HG03095 (cell line): ENCODE measurements around the gene CSN1S1.
"Not testable (repeated sequence)": the region's sequence is repeated elsewhere in the genome, so short reads cannot be mapped to it uniquely, and the experiment has no call there.

Source experiments
- ATAC-seq: cut with Tn5 transposase; IDR thresholded peaks from one replicate; pipeline ENCODE4 v1.9.1; 2021; ENCODE audit warnings: moderate library complexity; ENCODE audit not compliant: unreplicated experiment

The CSN1S1 gene

GRCh38 chr4:69930768-69931167 is at the start of gene CSN1S1:
Gene CSN1S1 (plus strand): TSS chr4:69931068. CDS start chr4:69932556, 1,488 bp downstream.
- no peak for ATAC-seq

- peak; percentile 78 for ATAC-seq
These were observed 49.6 kb upstream of the CSN1S1 start for GRCh38 chr4:69881173-69881773.

DNA sequence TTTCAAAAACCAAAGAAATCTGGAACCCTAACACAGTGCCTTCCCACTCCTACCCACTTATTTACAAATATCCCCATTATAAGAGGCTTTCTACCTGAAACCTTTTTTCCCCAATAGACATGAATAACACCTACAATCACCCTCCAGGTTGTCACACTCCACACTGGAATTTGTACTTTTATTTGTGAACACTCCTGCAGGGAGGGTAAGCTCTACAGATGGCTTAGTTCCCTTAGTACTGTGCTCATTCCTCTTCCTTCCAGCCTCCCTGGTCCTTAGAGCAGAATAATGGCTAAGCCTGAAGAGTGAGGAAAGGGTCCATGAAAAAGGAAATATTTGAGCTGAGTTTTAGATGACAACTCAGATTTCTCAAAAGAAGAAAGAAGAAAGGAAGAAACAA is 48.7 kb upstream of the CSN1S1 start:
- no peak for ATAC-seq

DNA sequence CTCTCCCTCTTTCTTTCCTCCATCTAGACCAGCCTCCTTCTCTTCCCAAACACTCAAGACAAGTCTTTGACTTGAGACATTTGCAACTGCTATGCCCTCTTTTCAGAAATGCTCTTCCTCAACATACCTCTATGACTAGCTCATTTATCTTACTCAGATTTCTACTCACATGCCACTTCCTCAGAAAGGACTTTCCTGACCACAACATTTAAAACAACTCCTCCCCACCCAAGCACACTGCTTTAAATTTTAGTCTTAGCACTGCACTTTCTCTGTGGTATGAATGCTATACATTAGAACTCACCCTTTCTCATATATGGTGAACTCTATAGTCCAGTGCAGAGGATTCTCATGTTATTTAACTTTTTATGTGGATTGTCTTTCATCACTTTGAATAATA is 42.5 kb upstream of the CSN1S1 start:
- no peak for ATAC-seq

DNA sequence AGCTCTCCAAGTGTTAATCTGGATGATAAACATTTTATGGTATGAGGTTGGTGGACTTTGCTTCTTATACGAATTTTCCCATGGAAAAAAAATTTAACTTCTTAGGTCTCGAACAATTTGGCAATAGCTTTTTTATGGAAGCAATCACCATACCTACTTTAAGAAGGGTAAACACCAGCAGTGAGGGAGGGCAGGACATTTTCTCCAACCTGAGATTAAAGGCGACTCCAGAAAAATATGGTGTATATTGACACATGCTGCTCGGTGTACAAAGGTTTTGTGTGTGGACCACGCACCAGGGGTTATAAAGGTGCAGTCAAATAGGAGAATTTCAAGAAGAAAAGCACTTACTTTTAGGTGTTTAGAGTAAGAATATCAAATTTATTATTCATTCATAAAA is 36.7 kb upstream of the CSN1S1 start:
- no peak for ATAC-seq

DNA sequence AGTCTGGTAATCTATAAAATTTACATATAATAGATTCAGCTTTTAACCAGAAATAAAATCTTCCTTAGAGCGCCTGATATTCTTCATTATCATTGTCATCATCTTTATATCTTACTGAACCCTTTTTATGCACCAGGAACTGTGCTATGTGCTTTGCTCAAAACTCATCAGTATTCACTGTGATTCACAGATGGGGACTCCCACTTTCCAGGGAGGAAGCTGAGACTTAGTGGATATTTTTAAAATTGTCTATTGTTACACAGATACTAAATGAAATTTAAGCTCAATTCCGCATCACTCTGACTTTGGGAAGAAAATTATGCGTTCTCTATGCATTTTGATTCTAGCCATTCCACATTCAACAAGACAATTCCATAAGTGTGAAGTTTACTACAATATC is 36.1 kb upstream of the CSN1S1 start:
- ATAC-seq, result no peak

- no peak for ATAC-seq
These were observed 34.2 kb upstream of the CSN1S1 start for GRCh38 chr4:69896530-69897116.

- ATAC-seq, result no peak
These were observed 23.7 kb upstream of the CSN1S1 start for GRCh38 chr4:69907151-69907550.

DNA sequence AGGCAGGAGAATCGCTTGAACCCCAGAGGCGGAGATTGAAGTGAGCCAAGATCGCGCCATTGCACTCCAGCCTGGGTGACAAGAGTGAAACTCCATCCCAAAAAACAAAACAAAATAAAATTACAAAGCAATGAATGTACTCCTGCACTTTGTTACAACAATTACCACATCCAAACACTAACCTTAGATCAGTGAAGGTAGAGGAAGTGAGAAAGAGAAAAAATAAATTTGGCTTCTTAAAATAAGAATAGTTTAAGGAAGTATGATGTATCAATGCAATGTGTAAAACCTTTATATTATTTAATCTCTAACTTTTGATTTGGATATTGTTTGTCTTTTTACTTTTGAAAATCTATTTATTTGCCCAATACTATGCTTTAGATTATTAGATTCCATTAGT is 21.7 kb upstream of the CSN1S1 start:
- no peak for ATAC-seq

- ATAC-seq, result peak; percentile 83
These were observed 20.7 kb upstream of the CSN1S1 start for GRCh38 chr4:69910016-69910782.

- ATAC-seq, result no peak
These were observed 10.0 kb upstream of the CSN1S1 start for GRCh38 chr4:69920874-69921273.

DNA sequence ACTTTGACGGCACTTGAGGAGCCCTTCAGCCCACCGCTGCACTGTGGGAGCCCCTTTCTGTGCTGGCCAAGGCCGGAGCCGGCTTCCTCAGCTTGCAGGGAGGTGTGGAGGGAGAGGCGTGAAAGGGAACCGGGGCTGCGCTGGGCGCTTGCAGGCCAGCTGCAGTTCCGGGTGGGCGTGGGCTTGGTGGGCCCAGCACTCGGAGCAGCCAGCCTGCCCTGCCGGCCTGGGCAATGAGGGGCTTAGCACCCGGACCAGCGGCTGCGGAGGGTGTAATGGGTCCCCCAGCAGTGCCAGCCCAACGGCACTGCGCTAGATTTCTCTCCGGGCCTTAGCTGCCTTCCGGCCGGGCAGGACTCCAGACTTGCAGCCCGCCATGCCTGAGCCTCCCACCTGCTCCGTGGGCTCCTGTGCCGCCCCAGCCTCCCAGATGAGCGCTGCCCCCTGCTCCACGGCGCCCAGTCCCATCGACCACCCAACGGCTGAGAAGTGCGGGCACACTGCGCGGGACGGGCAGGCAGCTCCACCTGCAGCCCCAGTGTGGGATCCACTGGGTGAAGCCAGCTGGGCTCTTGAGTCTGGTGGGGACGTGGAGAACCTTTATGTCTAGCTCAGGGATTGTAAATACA is 7.0 kb upstream of the CSN1S1 start:
- not testable (repeated sequence) for ATAC-seq

GRCh38 chr4:69934150-69934549 is 3.3 kb downstream of the CSN1S1 start:
- ATAC-seq, result no peak

- no peak for ATAC-seq
These were observed 5.7 kb downstream of the CSN1S1 start for GRCh38 chr4:69936566-69936965.

DNA sequence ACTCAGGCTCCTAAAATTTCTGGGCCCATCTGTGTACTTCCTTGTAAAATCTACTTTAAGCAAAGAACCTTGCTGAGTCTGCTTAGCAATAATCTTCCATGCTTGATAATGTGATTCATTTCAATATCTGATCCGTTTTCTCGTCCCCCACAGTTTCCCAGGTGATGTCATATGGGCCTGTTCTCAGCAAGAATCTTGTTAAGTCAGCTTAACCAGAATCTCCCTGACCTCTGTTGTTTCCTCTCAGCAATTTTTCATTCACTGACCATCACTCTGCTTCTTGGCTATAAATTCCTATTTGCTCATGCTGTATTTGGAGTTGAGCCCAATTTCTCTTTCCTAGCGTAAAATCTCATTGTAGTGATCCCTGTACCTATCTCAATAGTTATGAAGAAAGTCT is 20.7 kb downstream of the CSN1S1 start:
- no peak for ATAC-seq

DNA sequence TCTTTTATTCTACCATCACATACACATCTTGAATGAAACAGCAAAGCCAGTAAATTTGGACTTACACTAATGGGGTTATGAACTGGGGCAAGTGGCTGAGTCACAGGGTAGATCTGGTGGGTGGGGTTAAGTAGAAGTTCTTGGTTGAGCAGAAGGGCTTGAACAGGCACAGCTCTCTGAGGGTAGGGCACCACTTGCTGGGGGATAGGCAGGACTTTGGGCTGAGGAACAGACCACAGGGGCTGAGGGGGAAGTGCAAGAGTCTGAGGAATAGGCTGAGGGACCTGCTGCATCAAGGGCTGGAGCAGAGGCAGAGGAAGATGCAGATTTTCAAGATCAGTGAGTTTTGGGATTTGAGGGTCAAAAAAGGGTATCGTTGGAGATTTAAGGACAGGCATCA is 26.3 kb downstream of the CSN1S1 start:
- ATAC-seq, result no peak

GRCh38 chr4:69965628-69966027 is 34.8 kb downstream of the CSN1S1 start, which contains the start of gene CSN2:
Gene CSN2 (minus strand): TSS chr4:69965728. CDS start chr4:69960995, 4,733 bp downstream.
- no peak for ATAC-seq

- ATAC-seq, result no peak
These were observed 39.2 kb downstream of the CSN1S1 start for GRCh38 chr4:69970071-69970470.

- ATAC-seq, result no peak
These were observed 43.8 kb downstream of the CSN1S1 start for GRCh38 chr4:69974631-69975030.

- no peak for ATAC-seq
These were observed 46.7 kb downstream of the CSN1S1 start for GRCh38 chr4:69977582-69977981.

DNA sequence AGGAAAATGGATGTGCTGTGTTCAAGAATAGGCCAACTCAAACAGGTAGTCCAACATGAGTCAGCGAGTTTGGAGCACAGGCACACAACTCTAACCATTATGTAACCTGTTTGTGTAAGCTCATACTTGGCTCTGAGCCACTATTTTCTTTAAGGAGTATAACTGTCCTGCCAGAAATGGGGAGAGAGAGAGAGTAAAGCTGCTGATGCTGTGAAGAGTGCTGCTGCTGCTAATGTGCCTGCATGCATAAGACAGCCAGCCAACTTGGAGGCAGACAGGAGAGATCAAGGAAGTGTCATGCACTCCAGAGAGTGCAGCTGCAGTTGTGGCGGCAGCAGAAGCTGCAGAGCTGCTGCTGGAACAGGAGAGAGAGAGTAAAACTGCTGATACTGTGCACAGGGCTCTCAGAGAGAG is 53.2 kb downstream of the CSN1S1 start:
- ATAC-seq, result peak; percentile 50

DNA sequence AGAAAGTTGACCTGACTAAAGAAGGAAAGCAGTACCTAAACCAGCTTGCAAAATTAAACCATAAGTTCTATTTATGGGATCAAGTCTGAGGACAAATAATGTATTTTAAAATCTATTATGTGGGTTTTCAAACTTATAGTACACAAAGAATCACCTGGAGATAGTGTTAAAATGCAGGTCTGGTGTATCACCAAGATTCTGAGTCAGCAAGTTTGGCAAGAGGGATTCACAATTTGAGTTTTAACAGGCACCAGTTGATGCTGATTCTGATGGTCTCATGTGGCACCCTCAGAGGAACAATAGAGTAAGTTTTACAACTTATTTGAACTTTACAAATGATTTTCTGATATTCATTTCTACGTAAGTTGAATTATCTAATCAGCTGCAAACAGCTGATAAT is 55.8 kb downstream of the CSN1S1 start:
- ATAC-seq, result no peak
